Stimulated activated CD4-positive, alpha-beta T cell treated with anti-CD3 and anti-CD28 coated beads, TNF-alpha, amount 100 ng/mL, for 48 hours (primary cell): Measurements from ENCODE around the gene ZDHHC21.

Experiments used
- DNase-seq, 3 donors: peaks; one replicate each; pipeline ENCODE4 v3.0.0-alpha.2; 2020; ENCODE audit warnings: low read depth in 3 of 3

ZDHHC21 gene

GRCh38 chr9:14693251-14693861 lies at the start of gene ZDHHC21:
Gene ZDHHC21 (minus strand): TSS chr9:14693432. CDS start chr9:14674340, 19,092 bp downstream.
- peak; percentile 41 to 56 (median 46) for DNase-seq

- DNase-seq = no peak
Measured at GRCh38 chr9:14741369-14741768, 48.1 kb upstream of the ZDHHC21 start.

GRCh38 chr9:14733133-14733532 lies 39.9 kb upstream of the ZDHHC21 start:
- no peak for DNase-seq

GRCh38 chr9:14731294-14731981 lies 38.2 kb upstream of the ZDHHC21 start:
- no peak for DNase-seq

DNA sequence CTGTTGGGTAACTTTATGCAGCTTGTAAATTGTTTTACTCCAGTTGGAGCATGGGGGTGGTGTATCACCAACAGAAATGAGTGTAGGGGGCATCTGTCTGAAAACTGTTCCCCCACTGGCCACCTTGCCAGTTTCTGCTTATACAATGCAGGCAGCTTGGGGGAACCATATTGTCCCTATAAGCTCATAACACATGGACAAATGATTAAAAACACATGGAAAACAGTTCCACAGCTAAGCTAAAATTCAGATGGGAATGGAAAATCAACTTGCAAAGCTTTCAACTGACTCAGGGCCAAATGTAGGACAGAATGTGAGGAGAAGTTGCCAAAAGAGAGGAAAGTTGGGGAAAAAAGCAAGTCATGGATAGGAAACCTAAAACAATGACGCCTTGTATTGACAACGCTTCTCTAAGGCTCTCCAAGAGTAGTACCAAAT lies 37.2 kb upstream of the ZDHHC21 start:
- no peak for DNase-seq

GRCh38 chr9:14723301-14723700 lies 30.1 kb upstream of the ZDHHC21 start:
- no peak for DNase-seq

DNA sequence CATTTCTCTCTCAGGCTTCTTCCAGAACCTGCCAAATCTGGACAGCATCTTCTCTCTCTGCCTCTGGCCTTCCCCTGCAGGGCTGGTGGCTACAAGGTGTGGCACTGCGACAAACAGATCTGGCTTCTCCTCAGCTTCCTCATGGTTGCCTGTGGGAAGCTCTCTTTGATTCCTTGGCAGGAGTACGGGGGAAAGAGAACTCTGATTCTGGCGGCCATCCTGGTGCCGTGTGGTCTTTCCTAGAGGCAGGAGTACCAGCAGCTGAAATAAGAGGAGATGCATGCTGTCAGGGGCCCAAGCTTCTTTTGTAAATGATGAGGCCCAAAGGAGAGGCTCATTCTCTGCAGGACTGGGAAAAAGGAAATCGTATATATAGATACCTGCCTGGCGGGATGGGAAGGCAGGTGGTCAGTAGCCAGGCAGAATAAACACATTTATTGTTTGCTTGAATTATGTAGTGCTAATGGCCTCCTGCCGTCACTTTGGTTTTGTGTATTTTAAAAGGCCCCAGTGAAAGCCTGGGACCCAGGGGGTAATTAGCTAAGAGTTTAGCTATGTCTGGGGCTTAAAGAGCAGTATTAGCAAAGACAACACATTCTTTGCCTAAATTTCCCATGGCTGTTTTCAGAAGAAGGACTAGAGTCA lies 29.3 kb upstream of the ZDHHC21 start, which contains the start of gene CER1:
CER1 (minus strand) TSS at position 343 of the 645 bp plus-strand sequence; CDS start at position 282, 61 bp downstream.
- DNase-seq = no peak

GRCh38 chr9:14719231-14719923 lies 26.1 kb upstream of the ZDHHC21 start:
- no peak for DNase-seq

GRCh38 chr9:14715102-14715501 lies 21.9 kb upstream of the ZDHHC21 start:
- DNase-seq = no peak

GRCh38 chr9:14713187-14713767 lies 20.0 kb upstream of the ZDHHC21 start:
- no peak for DNase-seq

- DNase-seq = no peak
Measured at GRCh38 chr9:14710804-14711203, 17.6 kb upstream of the ZDHHC21 start.

- DNase-seq = no peak
Measured at GRCh38 chr9:14706530-14707140, 13.4 kb upstream of the ZDHHC21 start.

DNA sequence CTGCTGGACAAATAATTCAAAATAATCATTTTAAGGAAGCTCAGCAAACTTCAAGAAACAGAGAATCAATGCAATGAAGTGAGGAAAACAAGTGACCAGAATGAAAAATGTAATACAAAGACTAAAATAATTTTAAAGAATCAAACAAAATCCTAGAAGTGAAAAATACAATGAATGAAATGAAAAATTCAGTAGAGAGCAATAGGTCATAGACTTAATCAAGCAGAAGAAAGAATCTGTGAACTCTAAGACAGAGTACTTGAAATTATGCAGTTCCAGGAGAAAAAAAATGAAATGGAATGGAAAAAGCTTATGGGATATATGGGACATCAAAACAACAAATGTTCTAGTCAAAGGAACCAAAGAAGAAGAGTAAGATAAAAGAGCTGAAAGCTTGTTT lies 11.8 kb upstream of the ZDHHC21 start:
- no peak for DNase-seq

- DNase-seq = no peak
Measured at GRCh38 chr9:14704281-14704680, 11.0 kb upstream of the ZDHHC21 start.

- DNase-seq = no peak
Measured at GRCh38 chr9:14702200-14702720, 9.0 kb upstream of the ZDHHC21 start.

DNA sequence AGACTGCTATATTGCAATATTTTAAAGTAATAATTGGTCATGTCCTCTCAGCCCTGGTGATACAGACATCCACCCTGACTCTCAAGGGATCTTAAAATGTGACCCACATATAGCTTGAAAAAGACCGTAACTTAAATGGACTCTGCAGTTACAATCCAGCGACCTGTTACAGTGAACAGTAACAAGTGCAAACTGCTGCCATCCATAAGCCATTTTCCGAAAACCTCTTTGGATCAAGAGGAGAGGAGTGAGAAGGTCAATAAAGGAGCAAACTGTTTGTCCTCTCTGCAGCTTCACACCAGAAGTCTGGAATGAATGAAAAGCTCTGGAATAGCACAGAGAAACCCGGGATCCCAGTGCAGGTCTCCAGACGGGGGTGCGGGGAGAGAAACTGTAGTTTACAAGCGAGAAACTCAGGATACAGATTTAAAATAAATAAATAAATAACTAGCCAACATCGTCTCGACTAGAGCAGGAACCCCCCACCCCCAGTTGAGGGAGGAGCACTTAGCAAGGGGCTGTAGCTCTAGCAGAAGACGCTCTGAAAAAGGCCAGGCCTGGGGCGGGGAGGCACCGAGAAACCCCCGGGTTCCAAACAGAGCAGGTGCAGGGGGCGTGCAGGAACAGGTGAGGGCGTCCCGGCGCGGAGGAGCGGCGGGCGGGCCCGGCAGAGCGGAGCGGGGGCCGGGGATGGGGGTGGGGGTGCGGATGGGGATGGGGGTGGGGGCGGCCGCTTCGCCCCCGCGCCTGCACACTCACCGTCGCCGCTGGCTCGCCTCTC lies 572 bp downstream of the ZDHHC21 start:
- DNase-seq = no peak

DNA sequence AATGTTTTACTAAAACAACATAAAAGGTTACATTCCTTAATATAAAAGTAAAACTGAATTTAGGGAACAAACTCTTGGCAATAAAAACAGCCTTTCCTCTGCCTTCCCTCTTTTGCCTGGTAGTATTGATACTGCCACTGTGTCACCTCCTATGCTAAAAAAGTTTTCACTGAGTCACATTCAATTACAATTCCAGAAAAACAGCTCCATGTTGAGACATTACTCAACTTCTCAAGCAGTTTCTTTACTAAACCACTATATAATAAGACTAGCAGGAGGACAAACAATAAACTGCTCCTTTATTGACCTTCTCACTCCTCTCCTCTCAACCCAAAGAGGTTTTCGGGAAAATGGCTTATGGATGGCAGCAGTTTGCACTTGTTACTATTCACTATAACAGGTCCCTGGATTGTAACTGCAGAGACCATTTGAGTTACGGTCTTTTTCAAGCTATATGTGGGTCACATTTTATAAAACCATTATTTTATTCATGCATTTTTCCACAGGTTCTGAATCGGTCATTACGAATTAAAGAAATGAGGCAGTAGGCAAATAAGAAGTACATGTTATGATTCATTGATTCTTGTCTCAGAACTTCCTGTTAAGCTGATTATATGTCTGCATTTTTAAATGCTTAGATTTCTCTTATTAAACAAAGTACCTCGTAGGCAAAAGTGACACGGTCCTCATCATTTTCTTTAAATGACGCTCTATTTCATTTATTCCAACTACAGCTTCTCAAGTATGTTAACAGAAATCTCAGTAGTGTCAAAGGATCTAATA lies 2.1 kb downstream of the ZDHHC21 start:
- DNase-seq = no peak

GRCh38 chr9:14687042-14687719 lies 6.1 kb downstream of the ZDHHC21 start:
- no peak for DNase-seq

DNA sequence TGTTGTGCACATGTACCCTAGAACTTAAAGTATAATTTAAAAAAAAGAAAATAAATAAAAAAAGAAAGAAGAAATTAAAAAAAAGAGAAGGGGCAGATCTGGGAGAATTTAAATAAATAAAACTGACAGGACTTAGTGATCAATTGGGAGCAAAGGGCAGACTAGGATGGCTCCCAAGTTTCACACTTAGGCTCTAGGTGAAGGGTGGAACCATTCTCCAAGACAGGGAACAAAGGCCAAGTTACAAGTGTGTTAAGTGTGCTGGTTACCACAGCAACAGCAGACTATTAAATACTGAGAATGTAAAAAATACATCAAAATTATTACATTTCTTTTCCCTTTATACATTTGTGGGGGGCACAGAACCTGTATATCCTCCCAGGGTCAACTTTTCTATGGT lies 7.1 kb downstream of the ZDHHC21 start:
- no peak for DNase-seq
